ENCODE results near the gene TICAM1. TPM values are rescaled to one million over a fixed set of nuclear protein-coding genes. Genes with fewer than 3 reads are reported as not detected.
"Not testable (repeated sequence)": the region's sequence is repeated elsewhere in the genome, so short reads cannot be mapped to it uniquely, and the experiment has no call there.

TICAM1 gene
- total RNA-seq, 4 donors from 2014 or later, result 7.5 to 8.3 (median 8.0) TPM

DNA sequence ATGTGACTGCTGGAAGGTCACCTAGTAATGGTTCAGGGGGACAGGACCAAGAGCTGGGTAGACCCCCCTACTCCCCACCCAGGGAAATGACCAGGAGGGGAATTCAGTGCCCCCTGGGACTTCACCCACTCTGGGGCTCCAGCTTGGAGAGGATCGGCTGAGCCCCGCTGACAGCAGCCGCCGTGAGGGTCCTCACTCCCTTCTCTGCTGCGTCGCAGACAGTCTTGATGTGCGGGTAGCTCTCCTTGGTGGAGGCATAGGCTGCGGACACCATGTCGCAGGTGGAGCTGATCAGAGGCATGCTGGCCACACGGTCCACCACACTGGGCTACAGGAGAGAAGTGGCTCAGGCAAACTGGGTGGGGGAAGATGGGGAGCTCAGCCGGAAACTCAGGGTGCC, 28.2 kb upstream of the TICAM1 start:
- TF ChIP-seq EP300 (IDR thresholded peaks at IDR 0.05) (no peak), CTCF (IDR thresholded peaks at IDR 0.05) (no peak), POLR2AphosphoS5 (IDR thresholded peaks at IDR 0.05) (no peak), POLR2A (IDR thresholded peaks at IDR 0.05; ENCODE audit: low read depth) (no peak)
- Histone ChIP-seq H3K36me3 (peaks cover 14 to 75% (median 62%) of the 10 kb centered on the region in 4 donors), H3K4me1 (peaks cover 0 to under 1% (median 0%) of the 10 kb centered on the region in 4 donors), H3K4me3 (no peak overlapping the region), H3K9me3 (no peaks in the 10 kb centered on the region), H3K27me3 (no peaks in the 10 kb centered on the region), H3K27ac (replicated peaks in 1 of 4) (no peak overlapping the region)
- WGBS, result 93% methylated on average over 11 of the region's 11 CpGs
- DNase-seq (ENCODE audit: extremely low spot score), result no peak
- intact Hi-C loops (cut with DNase I), result loop anchor here (10.0 kb wide), 1 partner anchor 125 kb away; no protein-coding TSS in a partner anchor

DNA sequence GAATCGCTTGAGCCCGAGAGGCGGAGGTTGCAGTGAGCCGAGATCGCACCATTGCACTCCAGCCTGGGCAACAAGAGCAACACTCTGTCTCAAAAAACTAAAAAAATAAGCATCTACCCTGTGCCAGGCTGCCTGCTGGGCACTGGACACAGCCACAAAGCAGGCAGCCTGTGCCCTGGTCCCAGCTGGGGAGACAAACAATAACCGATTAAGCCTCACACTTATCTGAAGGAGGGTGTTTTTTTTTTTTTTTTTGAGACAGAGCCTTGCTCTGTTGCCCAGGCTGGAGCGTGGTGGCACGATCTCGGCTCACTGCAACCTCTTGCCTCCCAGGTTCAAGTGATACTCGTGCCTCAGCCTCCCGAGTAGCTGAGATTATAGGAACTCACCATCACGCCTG, 25.0 kb upstream of the TICAM1 start:
- H3K4me3 ChIP-seq; H3K4me1 ChIP-seq; H3K27ac ChIP-seq (replicated peaks in 1 of 4); H3K9me3 ChIP-seq; intact Hi-C loops (cut with DNase I); H3K27me3 ChIP-seq; DNase-seq (ENCODE audit: extremely low spot score): not testable (repeated sequence)
- H3K36me3 ChIP-seq, result peaks cover 14 to 97% (median 74%) of the 10 kb centered on the region in 4 donors
- 88% methylated on average over 12 of the region's 12 CpGs for WGBS

DNA sequence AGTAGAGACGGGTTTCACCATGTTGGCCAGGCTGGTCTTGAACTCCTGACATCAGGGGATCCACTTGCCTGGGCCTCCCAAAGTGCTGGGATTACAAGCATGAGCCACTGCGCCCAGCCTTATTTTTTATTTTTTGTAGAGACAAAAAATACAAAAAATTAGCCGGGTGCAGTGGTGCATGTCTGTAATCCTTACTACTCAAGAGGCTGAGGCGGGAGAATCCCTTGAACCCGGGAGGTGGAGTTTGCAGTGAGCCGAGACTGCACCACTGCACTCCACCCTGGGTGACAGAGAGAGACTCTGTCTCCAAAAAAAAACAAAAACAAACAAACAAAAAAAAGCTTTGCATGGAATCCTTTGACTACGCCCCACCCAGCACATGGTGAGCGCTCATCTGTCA, 22.0 kb upstream of the TICAM1 start:
- H3K4me1 ChIP-seq; DNase-seq (ENCODE audit: extremely low spot score); H3K4me3 ChIP-seq; H3K27ac ChIP-seq (replicated peaks in 1 of 4); H3K27me3 ChIP-seq; H3K9me3 ChIP-seq: not testable (repeated sequence)
- H3K36me3 ChIP-seq, result peaks cover 4 to 94% (median 69%) of the 10 kb centered on the region in 4 donors
- WGBS, result 87% methylated on average over 8 of the region's 8 CpGs
- intact Hi-C loops (cut with DNase I), result loop anchor here (2.0 kb wide), 1 partner anchor 45 kb away; no protein-coding TSS in a partner anchor

DNA sequence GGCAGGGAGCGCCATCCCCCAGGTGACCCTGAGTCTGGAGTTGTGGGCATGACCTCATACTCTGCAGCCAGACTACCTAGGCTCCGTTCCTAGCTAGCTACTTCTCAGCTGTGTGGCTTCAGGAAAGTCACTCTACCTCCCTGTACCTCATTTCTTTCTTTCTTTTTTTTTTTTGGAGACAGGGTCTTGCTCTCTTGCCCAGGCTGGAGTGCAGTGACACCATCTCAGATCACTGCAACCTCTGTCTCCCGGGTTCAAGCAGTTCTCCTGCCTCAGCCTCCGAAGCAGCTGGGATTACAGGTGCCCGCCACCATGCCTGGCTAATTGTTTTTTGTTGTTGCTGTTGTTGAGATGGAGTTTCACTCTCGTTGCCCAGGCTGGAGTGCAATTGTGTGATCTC, 21.0 kb upstream of the TICAM1 start:
- H3K36me3 ChIP-seq, result peaks cover 8 to 94% (median 70%) of the 10 kb centered on the region in 4 donors
- H3K27me3 ChIP-seq, result no peaks in the 10 kb centered on the region
- no peak overlapping the region for H3K4me3 ChIP-seq
- TF ChIP-seq EP300 (IDR thresholded peaks at IDR 0.05) (no peak), POLR2AphosphoS5 (IDR thresholded peaks at IDR 0.05) (no peak), CTCF (IDR thresholded peaks at IDR 0.05) (no peak), POLR2A (IDR thresholded peaks at IDR 0.05; ENCODE audit: low read depth) (no peak)
- no peaks in the 10 kb centered on the region for H3K4me1 ChIP-seq
- no peak for DNase-seq (ENCODE audit: extremely low spot score)
- no peaks in the 10 kb centered on the region for H3K9me3 ChIP-seq
- intact Hi-C loops (cut with DNase I), result loop anchor here (2.0 kb wide), 1 partner anchor 44 kb away; no protein-coding TSS in a partner anchor
- H3K27ac ChIP-seq (replicated peaks in 1 of 4), result no peak overlapping the region
- WGBS, result 91% methylated on average over 6 of the region's 6 CpGs

DNA sequence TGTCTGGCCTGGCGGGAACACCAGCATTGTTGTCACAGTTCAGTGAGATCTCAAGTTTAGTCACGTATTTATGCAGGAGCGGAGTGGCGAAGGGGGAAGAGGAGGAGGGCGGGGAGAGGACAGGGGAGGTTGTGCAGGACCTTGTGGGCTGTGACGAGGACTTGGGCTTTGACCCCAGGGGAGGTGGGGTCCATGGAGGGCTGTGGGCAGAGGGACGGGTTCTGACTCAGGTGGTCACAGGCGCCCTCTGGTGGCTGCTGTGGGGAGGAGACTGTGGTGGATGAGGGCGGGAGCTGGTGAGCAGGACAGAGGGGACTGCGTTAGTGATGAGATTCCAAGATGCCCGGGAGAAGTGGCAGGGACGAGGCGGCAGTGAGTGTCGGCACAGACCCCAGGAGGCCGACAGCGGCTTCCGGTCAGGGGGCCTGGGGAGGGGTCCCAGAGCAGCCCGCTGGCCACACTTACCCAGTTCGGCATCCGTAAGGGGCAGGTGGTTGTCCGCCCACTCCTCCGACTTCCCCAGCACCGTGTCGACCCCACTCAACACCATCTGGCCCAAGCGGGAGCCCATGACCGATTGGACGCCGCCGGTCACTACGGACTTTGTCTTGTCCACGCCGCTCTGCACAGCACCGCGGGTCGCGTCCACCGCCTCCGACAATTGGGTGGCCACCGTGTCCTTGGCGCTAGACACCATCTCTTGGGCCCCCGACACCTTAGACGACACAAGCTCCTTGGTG, 20.2 kb upstream of the TICAM1 start:
- DNase-seq (ENCODE audit: extremely low spot score), result no peak
- Histone ChIP-seq H3K4me3 (no peak overlapping the region), H3K4me1 (peaks cover 0 to 1% (median 0%) of the 10 kb centered on the region in 4 donors), H3K27ac (replicated peaks in 1 of 4) (no peak overlapping the region), H3K9me3 (no peaks in the 10 kb centered on the region), H3K27me3 (no peaks in the 10 kb centered on the region), H3K36me3 (peaks cover 10 to 94% (median 68%) of the 10 kb centered on the region in 4 donors)
- TF ChIP-seq EP300 (IDR thresholded peaks at IDR 0.05) (no peak), POLR2A (IDR thresholded peaks at IDR 0.05; ENCODE audit: low read depth) (no peak), POLR2AphosphoS5 (IDR thresholded peaks at IDR 0.05) (peak in 1 of 2 donors; percentile 15), CTCF (IDR thresholded peaks at IDR 0.05) (peak; percentile 85 to 92 (median 91))
- intact Hi-C loops (cut with DNase I), result loop anchor here (2.0 kb wide), 1 partner anchor 43 kb away; no protein-coding TSS in a partner anchor
- 73% methylated on average over 41 of the region's 42 CpGs for WGBS

Measured in esophagus muscularis mucosa (tissue), 4 donors.